HepG2 (cell line): Measurements from ENCODE around the gene ZNF844. TPM values are rescaled to one million over a fixed set of nuclear protein-coding genes. Genes with fewer than 3 reads are reported as not detected.
A peak's percentile ranks its signal among the peaks of the same experiment; 100 is the strongest.

Experiments
- AFF4 ChIP-seq: sonication (generic); formaldehyde crosslinking; IDR thresholded peaks from 2 replicates; pipeline ENCODE4 v1.4.0; 2020; ENCODE audit warnings: missing genetic modification reagents
- ARNT2 ChIP-seq: sonication (generic); formaldehyde crosslinking; IDR thresholded peaks from 2 replicates; pipeline ENCODE4 v1.8.0; 2022; ENCODE audit warnings: mild to moderate bottlenecking, low read depth, missing genetic modification reagents, moderate library complexity
- CBFB ChIP-seq: sonication (generic); formaldehyde crosslinking; IDR thresholded peaks from 2 replicates; pipeline ENCODE4 v1.4.0; 2020; ENCODE audit warnings: missing genetic modification reagents
- CREB3 ChIP-seq: sonication (generic); formaldehyde crosslinking; IDR thresholded peaks from 2 replicates; pipeline ENCODE4 v1.5.0; 2020; ENCODE audit warnings: missing genetic modification reagents
- CSRNP1 ChIP-seq: sonication (generic); formaldehyde crosslinking; IDR thresholded peaks from 2 replicates; pipeline ENCODE4 v1.8.1; 2023; ENCODE audit warnings: mild to moderate bottlenecking, missing genetic modification reagents
- HCFC1 ChIP-seq: fragments of 150-350 bp; IDR thresholded peaks from 2 replicates; pipeline ENCODE4 v1.6.1; 2014; ENCODE audit warnings: low read depth, low read length
- HOXA3 ChIP-seq: sonication (generic); formaldehyde crosslinking; IDR thresholded peaks from 2 replicates; pipeline ENCODE4 v1.5.0; 2020; ENCODE audit warnings: missing genetic modification reagents
- HOXA5 ChIP-seq: sonication (generic); formaldehyde crosslinking; IDR thresholded peaks from 2 replicates; pipeline ENCODE4 v1.4.0; 2020; ENCODE audit warnings: missing genetic modification reagents
- JUND ChIP-seq: sonication (generic); formaldehyde crosslinking; IDR thresholded peaks from 2 replicates; pipeline ENCODE4 v1.8.0; 2022; ENCODE audit warnings: mild to moderate bottlenecking, missing genetic modification reagents
- MIXL1 ChIP-seq: IDR thresholded peaks from 2 replicates; pipeline ENCODE4 v1.6.1; 2016
- MYC ChIP-seq: sonication (generic); formaldehyde crosslinking; IDR thresholded peaks from 2 replicates; pipeline ENCODE4 v1.9.0; 2021; ENCODE audit warnings: missing genetic modification reagents, borderline replicate concordance
- PLSCR1 ChIP-seq: sonication (generic); formaldehyde crosslinking; IDR thresholded peaks from 2 replicates; pipeline ENCODE4 v1.5.0; 2020; ENCODE audit warnings: missing genetic modification reagents, mild to moderate bottlenecking, borderline replicate concordance
- RXRB ChIP-seq: IDR thresholded peaks from 2 replicates; pipeline ENCODE4 v1.6.1; 2016; ENCODE audit warnings: borderline replicate concordance, missing genetic modification reagents, missing compliant biosample characterization
- SCMH1 ChIP-seq: sonication (generic); formaldehyde crosslinking; IDR thresholded peaks from 2 replicates; pipeline ENCODE4 v1.9.0; 2021; ENCODE audit warnings: missing genetic modification reagents, mild to moderate bottlenecking, borderline replicate concordance
- SMYD3 ChIP-seq: sonication (generic); formaldehyde crosslinking; IDR thresholded peaks from 2 replicates; pipeline ENCODE4 v1.8.1; 2023; ENCODE audit warnings: mild to moderate bottlenecking, missing genetic modification reagents
- TMF1 ChIP-seq: sonication (generic); formaldehyde crosslinking; IDR thresholded peaks from 2 replicates; pipeline ENCODE4 v1.8.1; 2022; ENCODE audit warnings: low read depth, missing genetic modification reagents
- ZFP82 ChIP-seq: sonication (generic); formaldehyde crosslinking; IDR thresholded peaks from 2 replicates; pipeline ENCODE4 v1.5.1; 2020; ENCODE audit warnings: mild to moderate bottlenecking, missing genetic modification reagents, borderline replicate concordance
- ZNF230 ChIP-seq: sonication (generic); formaldehyde crosslinking; IDR thresholded peaks from 2 replicates; pipeline ENCODE4 v1.4.0; 2020; ENCODE audit warnings: mild to moderate bottlenecking, missing genetic modification reagents
- ZNF547 ChIP-seq: sonication (generic); formaldehyde crosslinking; IDR thresholded peaks from 2 replicates; pipeline ENCODE4 v1.5.1; 2020; ENCODE audit warnings: mild to moderate bottlenecking, missing genetic modification reagents
- ZNF83 ChIP-seq: sonication (generic); formaldehyde crosslinking; IDR thresholded peaks from 2 replicates; pipeline ENCODE4 v1.4.0; 2020; ENCODE audit warnings: missing genetic modification reagents, mild to moderate bottlenecking, borderline replicate concordance
- polyA plus RNA-seq, 8 experiments: library from polyadenylated mRNA; depleted of rRNA in 3 of 8; stranded (reverse) in 7 of 8; unstranded in 1 of 8; fragments of >200 nt; fragmentation: Illumina TruSeq in 4 of 8; extraction: Trizol in 4 of 8; gene quantifications; 2 replicates each; pipeline versions ENCODE4 v1.2.1 to v1.2.3, GENCODE V29; 2011 to 2016; ENCODE audit warnings: low read depth in 4 of 8, missing spikeins in 1 of 8, mixed read lengths in 1 of 8; ENCODE audit not compliant: insufficient read depth in 1 of 8
- total RNA-seq, 5 experiments: library from RNA; depleted of rRNA; stranded (reverse); fragments of >200 nt; fragmentation: Illumina TruSeq; extraction: Trizol; gene quantifications; 2 replicates each; pipeline ENCODE4 v1.2.3, GENCODE V29; 2016; ENCODE audit warnings: low read depth in 1 of 5
- TF ChIP-seq, protein P1 (sequence below): IDR thresholded peaks from 2 replicates; pipeline ENCODE4 v1.6.1; 2016

Gene ZNF844
- total and polyA plus RNA-seq, 2 of the 13 experiments (the other 11 are each of a cell fraction or from before 2014, with no cell fraction given): 1.0 to 3.2 TPM

DNA sequence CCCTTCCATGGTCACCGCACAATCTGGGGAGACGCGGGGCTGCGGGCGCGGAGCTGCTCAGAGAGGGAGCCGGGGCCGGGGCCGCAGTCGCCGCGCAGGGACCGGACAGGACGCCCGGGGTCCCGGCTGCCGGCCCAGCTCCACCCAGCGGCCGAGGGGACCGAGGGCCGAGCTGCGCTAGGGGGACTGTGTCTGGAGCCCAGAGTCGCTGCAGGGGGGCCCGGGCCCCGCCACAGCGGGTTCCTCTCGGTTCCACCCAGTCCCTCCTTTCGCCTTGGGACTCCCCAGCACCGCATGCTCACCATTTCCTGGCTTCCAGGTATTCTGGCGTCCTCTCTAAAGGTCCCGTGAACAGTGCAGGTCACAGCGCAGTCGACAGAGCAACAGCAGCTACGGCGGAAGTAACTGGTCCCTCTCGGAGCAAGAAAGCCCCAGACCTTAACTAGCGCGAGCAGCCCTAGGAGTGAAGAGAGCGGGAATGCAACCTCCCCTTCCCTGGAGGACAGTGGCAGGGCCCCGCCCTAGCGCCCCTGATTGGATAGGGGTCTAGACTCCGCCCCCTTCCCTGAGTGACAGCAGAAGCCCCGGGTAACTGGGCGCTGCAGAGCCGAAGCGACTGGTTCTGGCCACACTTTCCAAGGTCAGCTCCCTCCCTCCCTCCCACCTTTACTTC, 11.9 kb upstream of the ZNF844 start, which contains the start of gene ZNF878 (continued):
- TF ChIP-seq, protein P1, sequence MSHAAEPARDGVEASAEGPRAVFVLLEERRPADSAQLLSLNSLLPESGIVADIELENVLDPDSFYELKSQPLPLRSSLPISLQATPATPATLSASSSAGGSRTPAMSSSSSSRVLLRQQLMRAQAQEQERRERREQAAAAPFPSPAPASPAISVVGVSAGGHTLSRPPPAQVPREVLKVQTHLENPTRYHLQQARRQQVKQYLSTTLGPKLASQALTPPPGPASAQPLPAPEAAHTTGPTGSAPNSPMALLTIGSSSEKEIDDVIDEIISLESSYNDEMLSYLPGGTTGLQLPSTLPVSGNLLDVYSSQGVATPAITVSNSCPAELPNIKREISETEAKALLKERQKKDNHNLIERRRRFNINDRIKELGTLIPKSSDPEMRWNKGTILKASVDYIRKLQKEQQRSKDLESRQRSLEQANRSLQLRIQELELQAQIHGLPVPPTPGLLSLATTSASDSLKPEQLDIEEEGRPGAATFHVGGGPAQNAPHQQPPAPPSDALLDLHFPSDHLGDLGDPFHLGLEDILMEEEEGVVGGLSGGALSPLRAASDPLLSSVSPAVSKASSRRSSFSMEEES: peak; percentile 34; the same call in 1 of the 2 replicates
- no peak for TF ChIP-seq TMF1
- peak; percentile 88; the same call in 1 of the 2 replicates for TF ChIP-seq HOXA5 (CRISPR knock-in tag)
- peak; percentile 42; the same call in 1 of the 2 replicates for TF ChIP-seq JUND (CRISPR knock-in tag)
- peak; percentile 57; the same call in 1 of the 2 replicates for TF ChIP-seq MIXL1 (CRISPR knock-in tag)
- peak; percentile 83; the same call in 1 of the 2 replicates for TF ChIP-seq CREB3 (CRISPR knock-in tag)
- peak; percentile 75 for TF ChIP-seq HOXA3 (CRISPR knock-in tag)
- no peak; the same call in 1 of the 2 replicates for TF ChIP-seq ARNT2 (CRISPR knock-in tag)
- 0 out of 2 replicates have a peak, but pooled peaks have one; percentile 74 for TF ChIP-seq PLSCR1 (CRISPR knock-in tag)
- TF ChIP-seq SMYD3 (CRISPR knock-in tag): no peak
- peak; percentile 74 for TF ChIP-seq RXRB (CRISPR knock-in tag)
- peak; percentile 64; the same call in 1 of the 2 replicates for TF ChIP-seq CBFB (CRISPR knock-in tag)
- no peak for TF ChIP-seq SCMH1 (CRISPR knock-in tag)
- peak; percentile 94 for TF ChIP-seq AFF4 (CRISPR knock-in tag)
- TF ChIP-seq ZNF230 (CRISPR knock-in tag): peak; percentile 83
- no peak for TF ChIP-seq ZNF83
- peak; percentile 84; the same call in 1 of the 2 replicates for TF ChIP-seq ZFP82 (CRISPR knock-in tag)
- no peak for TF ChIP-seq CSRNP1 (CRISPR knock-in tag)
- TF ChIP-seq ZNF547 (CRISPR knock-in tag): peak; percentile 41; the same call in 1 of the 2 replicates
- TF ChIP-seq MYC (CRISPR knock-in tag): peak; percentile 36; the same call in 1 of the 2 replicates
- no peak for TF ChIP-seq HCFC1
